ENCODE results near the gene INSYN2A. TPM values are rescaled to one million over a fixed set of nuclear protein-coding genes. Genes with fewer than 3 reads are reported as not detected.

The INSYN2A gene
- total and polyA plus RNA-seq, 4 donors, result 0.54 TPM; not detected in 3

- no peak for TF ChIP-seq REST (IDR thresholded peaks at IDR 0.05)
- no peak for TF ChIP-seq MAX (IDR thresholded peaks at IDR 0.05)
These were observed 11.8 kb downstream of the INSYN2A start (continued) for GRCh38 chr10:127184582-127184981.

GRCh38 chr10:127182161-127182560, 14.2 kb downstream of the INSYN2A start:
- no peaks in the 10 kb centered on the region for H3K36me3 ChIP-seq (ENCODE audit: control insufficient read depth in 4 of 4, insufficient read depth in 3 of 4, low read depth in 1 of 4, low read length in 3 of 4)
- H3K27ac ChIP-seq (ENCODE audit: low read depth in 1 of 2, low read length in 2 of 2), result no peak overlapping the region
- H3K4me1 ChIP-seq (ENCODE audit: control insufficient read depth in 4 of 4, insufficient read depth in 4 of 4, low read length in 3 of 4), result no peaks in the 10 kb centered on the region
- no peaks in the 10 kb centered on the region for H3K27me3 ChIP-seq (ENCODE audit: control insufficient read depth in 4 of 4, insufficient read depth in 4 of 4, low read length in 3 of 4)
- TF ChIP-seq YY1 (IDR thresholded peaks at IDR 0.05) (no peak), HNF4G (IDR thresholded peaks at IDR 0.05) (no peak), REST (IDR thresholded peaks at IDR 0.05) (no peak), GABPA (IDR thresholded peaks at IDR 0.05 in 1 of 2, conservative IDR thresholded peaks at IDR 0.05 in 1 of 2) (no peak)
- no peaks in the 10 kb centered on the region for H3K9me3 ChIP-seq (ENCODE audit: control insufficient read depth in 4 of 4, low read length in 3 of 4)
- no peak overlapping the region for H3K4me3 ChIP-seq (ENCODE audit: low read depth in 1 of 3, low read length in 3 of 3)
- no peak overlapping the region for H3K9ac ChIP-seq (ENCODE audit: low read depth in 1 of 2, low read length in 2 of 2)
- 92% methylated on average over 4 of the region's 4 CpGs for WGBS
- DNase-seq (ENCODE audit: low spot score), result no peak

- WGBS, result 93% methylated on average over 6 of the region's 6 CpGs
- Histone ChIP-seq H3K4me3 (ENCODE audit: low read depth in 1 of 3, low read length in 3 of 3) (no peak overlapping the region), H3K9me3 (ENCODE audit: control insufficient read depth in 4 of 4, low read length in 3 of 4) (no peaks in the 10 kb centered on the region), H3K9ac (ENCODE audit: low read depth in 1 of 2, low read length in 2 of 2) (no peak overlapping the region), H3K27me3 (ENCODE audit: control insufficient read depth in 4 of 4, insufficient read depth in 4 of 4, low read length in 3 of 4) (no peaks in the 10 kb centered on the region), H3K36me3 (ENCODE audit: control insufficient read depth in 4 of 4, insufficient read depth in 3 of 4, low read depth in 1 of 4, low read length in 3 of 4) (peaks cover 0 to 2% (median 0%) of the 10 kb centered on the region in 4 donors), H3K27ac (ENCODE audit: low read depth in 1 of 2, low read length in 2 of 2) (no peak overlapping the region), H3K4me1 (ENCODE audit: control insufficient read depth in 4 of 4, insufficient read depth in 4 of 4, low read length in 3 of 4) (no peaks in the 10 kb centered on the region)
- no peak for DNase-seq (ENCODE audit: low spot score)
- no peak for TF ChIP-seq TAF1 (conservative IDR thresholded peaks at IDR 0.05)
- no peak for TF ChIP-seq YY1 (IDR thresholded peaks at IDR 0.05)
These were observed 16.7 kb downstream of the INSYN2A start for GRCh38 chr10:127179612-127180250.

GRCh38 chr10:127176649-127177048, 19.7 kb downstream of the INSYN2A start:
- 95% methylated on average over 16 of the region's 16 CpGs for WGBS
- H3K27ac ChIP-seq (ENCODE audit: low read depth in 1 of 2, low read length in 2 of 2), result no peak overlapping the region
- H3K27me3 ChIP-seq (ENCODE audit: control insufficient read depth in 4 of 4, insufficient read depth in 4 of 4, low read length in 3 of 4), result no peaks in the 10 kb centered on the region
- peaks cover 0 to 2% (median 0%) of the 10 kb centered on the region in 4 donors for H3K36me3 ChIP-seq (ENCODE audit: control insufficient read depth in 4 of 4, insufficient read depth in 3 of 4, low read depth in 1 of 4, low read length in 3 of 4)
- DNase-seq (ENCODE audit: low spot score), result no peak
- H3K9ac ChIP-seq (ENCODE audit: low read depth in 1 of 2, low read length in 2 of 2), result no peak overlapping the region
- H3K9me3 ChIP-seq (ENCODE audit: control insufficient read depth in 4 of 4, low read length in 3 of 4), result no peaks in the 10 kb centered on the region
- no peaks in the 10 kb centered on the region for H3K4me1 ChIP-seq (ENCODE audit: control insufficient read depth in 4 of 4, insufficient read depth in 4 of 4, low read length in 3 of 4)
- no peak overlapping the region for H3K4me3 ChIP-seq (ENCODE audit: low read depth in 1 of 3, low read length in 3 of 3)
- no peak for TF ChIP-seq NR2F2 (IDR thresholded peaks at IDR 0.05)
- no peak for TF ChIP-seq FOXA2 (IDR thresholded peaks at IDR 0.05)
- no peak for TF ChIP-seq JUND (IDR thresholded peaks at IDR 0.05)
- TF ChIP-seq HNF4A (conservative IDR thresholded peaks at IDR 0.05), result no peak
- no peak for TF ChIP-seq HNF4G (IDR thresholded peaks at IDR 0.05)
- TF ChIP-seq TAF1 (conservative IDR thresholded peaks at IDR 0.05), result no peak
- TF ChIP-seq SP1 (IDR thresholded peaks at IDR 0.05), result no peak
- no peak for TF ChIP-seq RXRA (IDR thresholded peaks at IDR 0.05)
- no peak for TF ChIP-seq REST (IDR thresholded peaks at IDR 0.05)
- TF ChIP-seq MAX (IDR thresholded peaks at IDR 0.05), result no peak
- TF ChIP-seq FOXA1 (IDR thresholded peaks at IDR 0.05), result no peak
- no peak for TF ChIP-seq RAD21 (IDR thresholded peaks at IDR 0.05)
- TF ChIP-seq YY1 (IDR thresholded peaks at IDR 0.05), result no peak
